Mesothelial cell of epicardium (in vitro differentiated cells): ENCODE measurements around the gene CDH26. TPM values are rescaled to one million over a fixed set of nuclear protein-coding genes. Genes with fewer than 3 reads are reported as not detected.

Experiments used
- DNase-seq, 2 experiments: peaks; one replicate each; pipeline ENCODE4 v3.0.0; 2021; ENCODE audit warnings: low spot score in 2 of 2; ENCODE audit not compliant: unreplicated experiment in 2 of 2
- H3K27ac Mint-ChIP-seq: 2 replicates; pipeline ENCODE4 v1.8.0; 2021; ENCODE audit warnings: mixed read lengths
- H3K27me3 Mint-ChIP-seq: 2 replicates; pipeline ENCODE4 v1.8.0; 2021; ENCODE audit warnings: low read depth, mixed read lengths
- H3K36me3 Mint-ChIP-seq: 2 replicates; pipeline ENCODE4 v1.8.0; 2021; ENCODE audit warnings: mixed read lengths
- H3K4me1 Mint-ChIP-seq: 2 replicates; pipeline ENCODE4 v1.8.0; 2021; ENCODE audit warnings: mixed read lengths
- H3K4me3 Mint-ChIP-seq: 2 replicates; pipeline ENCODE4 v1.8.0; 2021; ENCODE audit warnings: mild to moderate bottlenecking, moderate library complexity, mixed read lengths
- H3K9me3 Mint-ChIP-seq: 2 replicates; pipeline ENCODE4 v1.8.0; 2021; ENCODE audit warnings: mixed read lengths
- total RNA-seq: library from RNA; stranded (reverse); gene quantifications from 3 replicates; pipeline ENCODE4 v1.2.1, GENCODE V29; 2021
- TF ChIP-seq, protein P1 (sequence below): fragments of 200-600 bp; sonication (generic); IDR thresholded peaks from one replicate; pipeline ENCODE4 v1.5.0; 2021; ENCODE audit warnings: antibody characterized with exemption; ENCODE audit not compliant: unreplicated experiment

Gene CDH26
- total RNA-seq, 1 donor from 2014 or later = 0.49 TPM

DNA sequence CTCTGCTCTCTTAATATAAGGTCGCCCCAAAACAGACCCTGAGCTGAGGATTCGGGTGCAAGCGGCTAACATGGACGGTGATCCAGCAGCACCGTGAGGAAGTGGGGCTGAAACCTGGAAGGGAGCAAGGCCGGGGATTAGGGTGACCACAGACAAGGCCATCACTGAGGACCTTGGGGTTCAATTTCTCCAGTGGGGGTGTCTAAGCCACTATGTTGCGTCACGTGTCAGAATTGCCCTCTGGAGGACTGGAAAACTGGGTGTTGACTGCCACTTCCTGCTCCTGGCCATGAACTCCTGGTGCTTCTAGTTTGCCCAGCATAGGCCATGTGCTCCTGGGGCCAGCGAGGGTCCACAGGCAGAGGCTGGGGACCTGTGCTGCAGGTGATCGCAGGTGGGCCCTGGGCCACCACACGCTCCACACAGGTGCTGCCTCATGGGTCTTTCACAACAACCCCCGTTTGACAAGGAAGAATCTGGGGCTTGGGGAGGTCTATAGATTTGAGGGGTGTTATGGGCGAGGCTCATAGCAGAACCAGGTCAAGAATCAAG is 101.9 kb downstream of the CDH26 start:
- H3K27ac Mint-ChIP-seq = no peak overlapping the region
- H3K9me3 Mint-ChIP-seq = no peaks in the 10 kb centered on the region
- DNase-seq = no peak
- no peak overlapping the region for H3K4me3 Mint-ChIP-seq
- peaks cover 10% of the 10 kb centered on the region for H3K27me3 Mint-ChIP-seq
- H3K36me3 Mint-ChIP-seq = no peaks in the 10 kb centered on the region
- peaks cover 25% of the 10 kb centered on the region for H3K4me1 Mint-ChIP-seq
- TF ChIP-seq, protein P1, sequence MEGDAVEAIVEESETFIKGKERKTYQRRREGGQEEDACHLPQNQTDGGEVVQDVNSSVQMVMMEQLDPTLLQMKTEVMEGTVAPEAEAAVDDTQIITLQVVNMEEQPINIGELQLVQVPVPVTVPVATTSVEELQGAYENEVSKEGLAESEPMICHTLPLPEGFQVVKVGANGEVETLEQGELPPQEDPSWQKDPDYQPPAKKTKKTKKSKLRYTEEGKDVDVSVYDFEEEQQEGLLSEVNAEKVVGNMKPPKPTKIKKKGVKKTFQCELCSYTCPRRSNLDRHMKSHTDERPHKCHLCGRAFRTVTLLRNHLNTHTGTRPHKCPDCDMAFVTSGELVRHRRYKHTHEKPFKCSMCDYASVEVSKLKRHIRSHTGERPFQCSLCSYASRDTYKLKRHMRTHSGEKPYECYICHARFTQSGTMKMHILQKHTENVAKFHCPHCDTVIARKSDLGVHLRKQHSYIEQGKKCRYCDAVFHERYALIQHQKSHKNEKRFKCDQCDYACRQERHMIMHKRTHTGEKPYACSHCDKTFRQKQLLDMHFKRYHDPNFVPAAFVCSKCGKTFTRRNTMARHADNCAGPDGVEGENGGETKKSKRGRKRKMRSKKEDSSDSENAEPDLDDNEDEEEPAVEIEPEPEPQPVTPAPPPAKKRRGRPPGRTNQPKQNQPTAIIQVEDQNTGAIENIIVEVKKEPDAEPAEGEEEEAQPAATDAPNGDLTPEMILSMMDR = no peak

DNA sequence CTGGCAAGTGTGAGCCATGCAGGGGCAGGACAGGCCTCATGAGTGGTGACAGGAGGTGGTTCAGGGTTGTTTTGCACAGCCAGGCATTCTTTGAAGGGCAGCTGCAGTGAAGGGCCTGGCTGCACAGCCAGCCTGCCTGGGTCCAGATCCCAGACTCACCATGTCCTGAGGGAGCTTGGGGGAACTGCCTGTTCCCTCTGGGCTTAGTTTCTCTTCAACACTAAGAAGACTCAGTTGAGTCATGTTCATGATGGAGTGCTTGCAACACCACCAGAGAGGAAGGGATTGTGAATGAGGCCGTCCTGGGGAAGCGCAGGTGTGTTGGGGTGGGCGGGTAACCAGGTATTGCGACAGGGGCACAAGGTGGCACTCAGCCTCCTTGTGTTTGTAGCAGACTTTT is 102.4 kb downstream of the CDH26 start:
- Mint-ChIP-seq H3K4me1 (peaks cover 25% of the 10 kb centered on the region), H3K36me3 (no peaks in the 10 kb centered on the region), H3K4me3 (no peak overlapping the region), H3K27ac (no peak overlapping the region), H3K27me3 (peaks cover 8% of the 10 kb centered on the region), H3K9me3 (no peaks in the 10 kb centered on the region)
- TF ChIP-seq, protein P1 = no peak
- no peak for DNase-seq

DNA sequence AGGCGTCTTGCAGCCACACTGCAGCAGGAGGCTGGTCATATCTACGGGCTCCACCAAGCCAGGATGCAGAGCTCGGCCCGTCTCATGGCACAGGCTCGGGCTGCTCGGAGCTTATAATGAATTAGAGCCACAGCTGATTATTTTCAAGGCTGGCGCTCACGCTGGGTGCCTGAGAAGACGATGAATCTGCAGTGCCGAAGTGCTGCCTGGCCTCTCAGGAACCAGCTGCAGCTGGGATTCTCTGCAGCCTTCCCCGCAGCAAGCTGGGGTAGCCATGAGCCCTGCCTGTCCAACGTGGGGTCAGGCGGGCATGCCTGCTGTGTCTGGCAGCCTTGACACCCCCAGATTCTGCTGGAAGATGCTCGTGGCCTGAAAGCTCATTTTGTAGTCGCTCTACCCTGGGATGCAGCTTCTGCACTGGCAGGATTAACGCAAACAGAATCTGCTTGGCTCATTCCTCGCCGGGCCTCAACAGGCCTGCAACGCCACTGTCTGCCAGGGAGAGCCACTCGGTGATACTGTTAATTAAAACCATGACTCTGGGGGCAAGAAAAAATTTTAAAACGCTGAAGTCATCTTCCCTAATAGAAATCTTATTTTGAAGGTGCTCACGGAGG is 104.3 kb downstream of the CDH26 start:
- Mint-ChIP-seq H3K4me1 (peaks cover 25% of the 10 kb centered on the region), H3K9me3 (no peaks in the 10 kb centered on the region), H3K27ac (peak overlapping the region; percentile 0), H3K36me3 (no peaks in the 10 kb centered on the region), H3K4me3 (no peak overlapping the region), H3K27me3 (peaks cover 15% of the 10 kb centered on the region)
- TF ChIP-seq, protein P1 = no peak
- DNase-seq = no peak

DNA sequence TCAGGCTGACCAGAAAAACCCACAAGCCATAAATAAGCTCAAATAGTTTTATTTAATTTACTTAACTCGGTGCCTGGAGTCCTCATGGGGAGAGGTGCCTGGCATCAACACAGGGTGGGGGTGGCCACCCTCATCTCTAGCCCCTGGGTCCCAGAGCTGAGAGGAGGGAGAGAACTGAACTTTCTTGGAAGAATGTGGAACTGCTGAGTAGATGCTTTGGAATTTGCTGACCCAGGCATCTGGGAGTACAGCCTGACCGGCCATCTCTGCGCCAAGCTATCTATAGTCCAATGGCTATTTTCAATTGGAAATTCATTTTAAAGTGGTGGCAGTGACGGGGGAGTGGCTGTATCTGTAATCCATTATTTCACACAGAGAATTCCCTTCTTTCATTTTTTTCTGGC is 104.8 kb downstream of the CDH26 start:
- no peak for DNase-seq
- Mint-ChIP-seq H3K9me3 (no peaks in the 10 kb centered on the region), H3K4me1 (peaks cover 21% of the 10 kb centered on the region), H3K27me3 (peaks cover 20% of the 10 kb centered on the region), H3K36me3 (no peaks in the 10 kb centered on the region), H3K4me3 (no peak overlapping the region), H3K27ac (peak overlapping the region; percentile 0)
- TF ChIP-seq, protein P1 = no peak

DNA sequence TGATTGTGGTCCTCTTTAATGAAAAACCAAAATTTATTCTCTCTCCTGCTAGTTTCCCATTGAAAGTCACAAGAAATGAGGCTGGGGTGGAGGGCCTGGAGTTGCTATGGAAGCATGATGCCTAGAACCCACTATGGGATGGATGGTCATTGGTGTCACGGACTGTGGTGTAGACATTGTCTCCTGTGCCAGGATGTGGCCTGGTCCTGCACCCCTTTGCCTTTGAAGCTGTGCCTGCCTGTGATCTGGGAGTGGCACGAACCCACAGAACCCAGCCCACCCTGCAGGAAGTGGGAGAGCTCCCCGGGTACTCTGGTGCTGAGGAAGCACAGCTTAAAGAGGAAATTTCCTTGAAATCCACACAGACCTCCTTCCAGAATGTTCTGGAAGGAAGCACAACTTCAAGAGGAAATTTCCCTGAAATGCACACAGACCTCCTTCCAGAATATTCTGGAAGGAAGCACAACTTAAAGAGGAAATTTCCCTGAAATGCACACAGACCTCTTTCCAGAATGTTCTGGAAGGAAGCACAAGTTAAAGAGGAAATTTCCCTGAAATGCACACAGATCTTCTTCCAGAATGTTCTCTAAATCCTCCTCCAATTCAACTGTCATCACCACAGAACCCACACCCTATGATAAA is 105.6 kb downstream of the CDH26 start:
- Mint-ChIP-seq H3K9me3 (no peaks in the 10 kb centered on the region), H3K27me3 (peaks cover 25% of the 10 kb centered on the region), H3K36me3 (no peaks in the 10 kb centered on the region), H3K4me3 (no peak overlapping the region), H3K27ac (no peak overlapping the region), H3K4me1 (peaks cover 13% of the 10 kb centered on the region)
- no peak for DNase-seq
- TF ChIP-seq, protein P1 = no peak

Other genes with a start within 250 kb of the CDH26 start
- gene SYCP2, start 24.8 kb upstream of the CDH26 start, total RNA-seq = 1.8 to 2.8 TPM (median 2.3 TPM) in 3 replicates
- gene PPP1R3D, start 18.1 kb upstream of the CDH26 start, total RNA-seq = 4.5 to 5.1 TPM (median 4.5 TPM) in 3 replicates
- gene FAM217B, start 18.0 kb upstream of the CDH26 start, total RNA-seq = 22.3 to 27.5 TPM (median 25.7 TPM) in 3 replicates